Fibroblast of lung (primary cell): Measurements from ENCODE around the gene CHST12.

Source experiments
- EZH2 ChIP-seq: IDR thresholded peaks from 2 replicates; pipeline ENCODE4 v1.5.1; 2012; ENCODE audit warnings: low read length, control low read depth, mild to moderate bottlenecking; ENCODE audit errors: missing control alignments
- TF ChIP-seq, protein P1 (sequence below), 2 donors: IDR thresholded peaks in 1 of 2; conservative IDR thresholded peaks in 1 of 2; 1 replicate in 1 of 2; 2 replicates in 1 of 2; pipeline ENCODE4 v1.5.1; 2011 to 2012; ENCODE audit warnings: low read length in 2 of 2, control low read depth in 1 of 2, inconsistent platforms in 1 of 2, low read depth in 1 of 2, mild to moderate bottlenecking in 1 of 2

DNA sequence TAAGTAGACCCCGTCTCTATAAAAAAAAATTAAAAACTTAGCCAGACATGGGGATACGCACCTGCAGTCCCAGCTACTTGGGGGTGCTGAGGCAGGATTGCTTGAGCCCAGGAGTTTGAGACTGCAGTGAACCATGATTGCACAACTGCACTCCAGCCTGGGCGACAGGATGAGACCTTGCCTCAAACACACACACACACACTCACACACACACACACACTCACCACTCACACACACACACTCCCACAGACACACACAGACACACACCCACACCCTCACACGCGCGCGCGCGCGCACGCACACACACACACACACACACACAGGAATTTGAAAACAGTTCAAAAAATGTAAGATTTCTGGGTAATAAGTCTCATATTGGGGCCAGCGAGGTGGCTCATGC is 81.5 kb downstream of the CHST12 start:
- TF ChIP-seq, protein P1, sequence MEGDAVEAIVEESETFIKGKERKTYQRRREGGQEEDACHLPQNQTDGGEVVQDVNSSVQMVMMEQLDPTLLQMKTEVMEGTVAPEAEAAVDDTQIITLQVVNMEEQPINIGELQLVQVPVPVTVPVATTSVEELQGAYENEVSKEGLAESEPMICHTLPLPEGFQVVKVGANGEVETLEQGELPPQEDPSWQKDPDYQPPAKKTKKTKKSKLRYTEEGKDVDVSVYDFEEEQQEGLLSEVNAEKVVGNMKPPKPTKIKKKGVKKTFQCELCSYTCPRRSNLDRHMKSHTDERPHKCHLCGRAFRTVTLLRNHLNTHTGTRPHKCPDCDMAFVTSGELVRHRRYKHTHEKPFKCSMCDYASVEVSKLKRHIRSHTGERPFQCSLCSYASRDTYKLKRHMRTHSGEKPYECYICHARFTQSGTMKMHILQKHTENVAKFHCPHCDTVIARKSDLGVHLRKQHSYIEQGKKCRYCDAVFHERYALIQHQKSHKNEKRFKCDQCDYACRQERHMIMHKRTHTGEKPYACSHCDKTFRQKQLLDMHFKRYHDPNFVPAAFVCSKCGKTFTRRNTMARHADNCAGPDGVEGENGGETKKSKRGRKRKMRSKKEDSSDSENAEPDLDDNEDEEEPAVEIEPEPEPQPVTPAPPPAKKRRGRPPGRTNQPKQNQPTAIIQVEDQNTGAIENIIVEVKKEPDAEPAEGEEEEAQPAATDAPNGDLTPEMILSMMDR (conservative IDR thresholded peaks at IDR 0.05 in 1 of 2, IDR thresholded peaks at IDR 0.05 in 1 of 2; ENCODE audit: low read depth in 1 of 2, low read length in 2 of 2), result no peak
- no peak for TF ChIP-seq EZH2
